WTC11 (cell line): Measurements from ENCODE around the gene NOP58. TPM values are rescaled to one million over a fixed set of nuclear protein-coding genes. Genes with fewer than 3 reads are reported as not detected.

ENCODE experiments used
- ATAC-seq: fragments of 200-7000 bp; cut with Tn5 transposase; 2 replicates; pipeline ENCODE4 v1.10.0; 2021; ENCODE audit warnings: mild to moderate bottlenecking, moderate library complexity
- CTCF ChIA-PET: fragments of 300-600 bp; sonication (Branson Sonifier 250); formaldehyde crosslinking; loops from one replicate; lab custom pipeline; 2021; ENCODE audit warnings: antibody characterized with exemption; lab: Charles Lee
- POLR2A ChIA-PET: fragments of 350-600 bp; sonication (Branson Sonifier 250); formaldehyde crosslinking; loops from one replicate; lab custom pipeline; 2021; ENCODE audit warnings: antibody characterized with exemption; lab: Charles Lee
- DNase-seq: peaks from one replicate; pipeline ENCODE4 v3.0.0; 2021; ENCODE audit warnings: low spot score
- H3K27ac Mint-ChIP-seq: 2 replicates; pipeline ENCODE4 v1.8.0; 2021; ENCODE audit warnings: mixed read lengths
- H3K27me3 Mint-ChIP-seq: 2 replicates; pipeline ENCODE4 v1.8.0; 2021; ENCODE audit warnings: low read depth, mild to moderate bottlenecking, moderate library complexity, mixed read lengths
- H3K36me3 Mint-ChIP-seq: 2 replicates; pipeline ENCODE4 v1.8.0; 2021; ENCODE audit warnings: mixed read lengths
- H3K4me1 Mint-ChIP-seq: 2 replicates; pipeline ENCODE4 v1.8.0; 2022; ENCODE audit warnings: mixed read lengths
- H3K4me3 Mint-ChIP-seq: 2 replicates; pipeline ENCODE4 v1.8.0; 2021; ENCODE audit warnings: mild to moderate bottlenecking, moderate library complexity, mixed read lengths
- H3K9me3 Mint-ChIP-seq: 2 replicates; pipeline ENCODE4 v1.8.0; 2021; ENCODE audit warnings: mixed read lengths
- CREB1 ChIP-seq: sonication (generic); formaldehyde crosslinking; IDR thresholded peaks from 2 replicates; pipeline ENCODE4 v1.8.0; 2023; ENCODE audit warnings: mild to moderate bottlenecking, missing genetic modification reagents
- CTCF ChIP-seq: fragments of 200-600 bp; IDR thresholded peaks from 2 replicates; pipeline ENCODE4 v1.8.0; 2022; ENCODE audit warnings: antibody characterized with exemption
- FOXJ3 ChIP-seq: sonication (generic); formaldehyde crosslinking; IDR thresholded peaks from 2 replicates; pipeline ENCODE4 v1.9.0; 2021; ENCODE audit warnings: missing genetic modification reagents, mild to moderate bottlenecking, borderline replicate concordance
- FOXK1 ChIP-seq: sonication (generic); formaldehyde crosslinking; IDR thresholded peaks from 2 replicates; pipeline ENCODE4 v1.8.0; 2022; ENCODE audit warnings: mild to moderate bottlenecking, moderate library complexity, missing genetic modification reagents
- FOXP1 ChIP-seq: sonication (generic); formaldehyde crosslinking; IDR thresholded peaks from 2 replicates; pipeline ENCODE4 v1.8.0; 2022; ENCODE audit warnings: missing genetic modification reagents, mild to moderate bottlenecking, moderate library complexity, borderline replicate concordance
- GRHL2 ChIP-seq: fragments of 250-450 bp; sonication (Bioruptor Pico); IDR thresholded peaks from 2 replicates; pipeline ENCODE4 v1.8.0; 2022; ENCODE audit warnings: mild to moderate bottlenecking, moderate library complexity; ENCODE audit not compliant: insufficient replicate concordance, severe bottlenecking
- GTF2I ChIP-seq: fragments of 250-450 bp; sonication (Bioruptor Pico); conservative IDR thresholded peaks from 2 replicates; pipeline ENCODE4 v1.4.0; 2021; ENCODE audit warnings: mild to moderate bottlenecking
- HMGXB4 ChIP-seq: sonication (generic); formaldehyde crosslinking; IDR thresholded peaks from 2 replicates; pipeline ENCODE4 v1.8.1; 2023; ENCODE audit warnings: mild to moderate bottlenecking, moderate library complexity, missing genetic modification reagents
- IRF2 ChIP-seq: sonication (generic); formaldehyde crosslinking; IDR thresholded peaks from 2 replicates; pipeline ENCODE4 v1.8.0; 2022; ENCODE audit warnings: low read depth, missing genetic modification reagents, borderline replicate concordance
- KAT7 ChIP-seq: sonication (generic); formaldehyde crosslinking; IDR thresholded peaks from 2 replicates; pipeline ENCODE4 v1.8.1; 2023; ENCODE audit warnings: missing genetic modification reagents, mild to moderate bottlenecking, borderline replicate concordance
- MAX ChIP-seq: sonication (generic); formaldehyde crosslinking; IDR thresholded peaks from 2 replicates; pipeline ENCODE4 v1.8.0; 2022; ENCODE audit warnings: mild to moderate bottlenecking, missing genetic modification reagents
- MXD4 ChIP-seq: fragments of 250-450 bp; sonication (Bioruptor Pico); IDR thresholded peaks from 2 replicates; pipeline ENCODE4 v1.8.0; 2021; ENCODE audit warnings: mild to moderate bottlenecking, moderate library complexity, borderline replicate concordance
- NFATC4 ChIP-seq: fragments of 250-450 bp; sonication (Bioruptor Pico); IDR thresholded peaks from 2 replicates; pipeline ENCODE4 v1.9.0; 2021; ENCODE audit warnings: mild to moderate bottlenecking
- SMAD3 ChIP-seq: sonication (generic); formaldehyde crosslinking; IDR thresholded peaks from 2 replicates; pipeline ENCODE4 v1.8.0; 2022; ENCODE audit warnings: missing genetic modification reagents, mild to moderate bottlenecking, borderline replicate concordance
- SP1 ChIP-seq: sonication (generic); formaldehyde crosslinking; conservative IDR thresholded peaks from 2 replicates; pipeline ENCODE4 v1.8.1; 2022; ENCODE audit warnings: missing genetic modification reagents
- TEAD4 ChIP-seq: sonication (generic); formaldehyde crosslinking; IDR thresholded peaks from 2 replicates; pipeline ENCODE4 v1.8.0; 2022; ENCODE audit warnings: mild to moderate bottlenecking, missing genetic modification reagents
- TP53 ChIP-seq: sonication (generic); formaldehyde crosslinking; IDR thresholded peaks from 2 replicates; pipeline ENCODE4 v1.8.1; 2023; ENCODE audit warnings: mild to moderate bottlenecking, missing genetic modification reagents
- ZNF512 ChIP-seq: sonication (generic); formaldehyde crosslinking; IDR thresholded peaks from 2 replicates; pipeline ENCODE4 v1.8.1; 2022; ENCODE audit warnings: missing genetic modification reagents, borderline replicate concordance
- total RNA-seq: library from RNA; stranded (reverse); gene quantifications from 3 replicates; pipeline ENCODE4 v1.2.3, GENCODE V29; 2021
- TF ChIP-seq, protein P1 (sequence below): fragments of 250-450 bp; sonication (Bioruptor Pico); IDR thresholded peaks from 2 replicates; pipeline ENCODE4 v1.9.0; 2021; ENCODE audit warnings: mild to moderate bottlenecking
- TF ChIP-seq, protein P2 (sequence below): sonication (generic); formaldehyde crosslinking; IDR thresholded peaks from 2 replicates; pipeline ENCODE4 v1.8.0; 2023; ENCODE audit warnings: missing genetic modification reagents

NOP58 gene
- total RNA-seq, 1 experiment from 2014 or later, result 136 TPM

GRCh38 chr2:202335791-202336467 lies 70.4 kb downstream of the NOP58 start (continued):
- TF ChIP-seq, protein P1, sequence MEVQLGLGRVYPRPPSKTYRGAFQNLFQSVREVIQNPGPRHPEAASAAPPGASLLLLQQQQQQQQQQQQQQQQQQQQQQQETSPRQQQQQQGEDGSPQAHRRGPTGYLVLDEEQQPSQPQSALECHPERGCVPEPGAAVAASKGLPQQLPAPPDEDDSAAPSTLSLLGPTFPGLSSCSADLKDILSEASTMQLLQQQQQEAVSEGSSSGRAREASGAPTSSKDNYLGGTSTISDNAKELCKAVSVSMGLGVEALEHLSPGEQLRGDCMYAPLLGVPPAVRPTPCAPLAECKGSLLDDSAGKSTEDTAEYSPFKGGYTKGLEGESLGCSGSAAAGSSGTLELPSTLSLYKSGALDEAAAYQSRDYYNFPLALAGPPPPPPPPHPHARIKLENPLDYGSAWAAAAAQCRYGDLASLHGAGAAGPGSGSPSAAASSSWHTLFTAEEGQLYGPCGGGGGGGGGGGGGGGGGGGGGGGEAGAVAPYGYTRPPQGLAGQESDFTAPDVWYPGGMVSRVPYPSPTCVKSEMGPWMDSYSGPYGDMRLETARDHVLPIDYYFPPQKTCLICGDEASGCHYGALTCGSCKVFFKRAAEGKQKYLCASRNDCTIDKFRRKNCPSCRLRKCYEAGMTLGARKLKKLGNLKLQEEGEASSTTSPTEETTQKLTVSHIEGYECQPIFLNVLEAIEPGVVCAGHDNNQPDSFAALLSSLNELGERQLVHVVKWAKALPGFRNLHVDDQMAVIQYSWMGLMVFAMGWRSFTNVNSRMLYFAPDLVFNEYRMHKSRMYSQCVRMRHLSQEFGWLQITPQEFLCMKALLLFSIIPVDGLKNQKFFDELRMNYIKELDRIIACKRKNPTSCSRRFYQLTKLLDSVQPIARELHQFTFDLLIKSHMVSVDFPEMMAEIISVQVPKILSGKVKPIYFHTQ (CRISPR knock-in tag), result no peak
- TF ChIP-seq FOXJ3 (CRISPR knock-in tag), result no peak

- ChIA-PET POLR2A (no interaction called here), CTCF (no interaction called here)
- DNase-seq (no peak), ATAC-seq (no peak)
- Mint-ChIP-seq H3K9me3 (no peaks in the 10 kb centered on the region), H3K4me1 (no peaks in the 10 kb centered on the region), H3K36me3 (no peaks in the 10 kb centered on the region), H3K4me3 (no peak overlapping the region), H3K27me3 (no peaks in the 10 kb centered on the region), H3K27ac (no peak overlapping the region)
- TF ChIP-seq CTCF (no peak), KAT7 (CRISPR knock-in tag) (no peak), SP1 (no peak), GTF2I (CRISPR knock-in tag) (no peak), HMGXB4 (CRISPR knock-in tag) (no peak), MXD4 (CRISPR knock-in tag) (no peak), CREB1 (CRISPR knock-in tag) (no peak), ZNF512 (no peak), TP53 (CRISPR knock-in tag) (no peak), FOXK1 (no peak), FOXP1 (CRISPR knock-in tag) (no peak), SMAD3 (CRISPR knock-in tag) (no peak), TEAD4 (CRISPR knock-in tag) (no peak), GRHL2 (CRISPR knock-in tag) (no peak), IRF2 (CRISPR knock-in tag) (no peak), NFATC4 (CRISPR knock-in tag) (no peak), MAX (CRISPR knock-in tag) (no peak)
- TF ChIP-seq, protein P2, sequence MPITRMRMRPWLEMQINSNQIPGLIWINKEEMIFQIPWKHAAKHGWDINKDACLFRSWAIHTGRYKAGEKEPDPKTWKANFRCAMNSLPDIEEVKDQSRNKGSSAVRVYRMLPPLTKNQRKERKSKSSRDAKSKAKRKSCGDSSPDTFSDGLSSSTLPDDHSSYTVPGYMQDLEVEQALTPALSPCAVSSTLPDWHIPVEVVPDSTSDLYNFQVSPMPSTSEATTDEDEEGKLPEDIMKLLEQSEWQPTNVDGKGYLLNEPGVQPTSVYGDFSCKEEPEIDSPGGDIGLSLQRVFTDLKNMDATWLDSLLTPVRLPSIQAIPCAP (CRISPR knock-in tag), result no peak
Observed at GRCh38 chr2:202337151-202337550, 71.6 kb downstream of the NOP58 start.
